H9 (cell line): ENCODE data around the gene GATD1. TPM values are rescaled to one million over a fixed set of nuclear protein-coding genes. Genes with fewer than 3 reads are reported as not detected.

Source experiments
- DNase-seq: peaks from one replicate; pipeline ENCODE4 v3.0.0-alpha.2; 2017
- H2AFZ ChIP-seq: one replicate; pipeline ENCODE4 v1.6.1; 2013; ENCODE audit warnings: mild to moderate bottlenecking, low read length, control low read depth, moderate library complexity
- H2AK5ac ChIP-seq: 2 replicates; pipeline ENCODE4 v1.6.1; 2013; ENCODE audit warnings: low read length, control low read depth, mixed read lengths; ENCODE audit not compliant: insufficient read length
- H2BK120ac ChIP-seq: one replicate; pipeline ENCODE4 v1.6.1; 2013; ENCODE audit warnings: low read depth, mild to moderate bottlenecking, low read length, control low read depth, inconsistent platforms; ENCODE audit not compliant: poor library complexity, severe bottlenecking
- H2BK12ac ChIP-seq: 2 replicates; pipeline ENCODE4 v1.6.1; 2013; ENCODE audit warnings: low read length, control low read depth, mixed read lengths, low read depth; ENCODE audit not compliant: insufficient read length
- H2BK15ac ChIP-seq: 2 replicates; pipeline ENCODE4 v1.6.1; 2013; ENCODE audit warnings: low read depth, low read length, control low read depth
- H2BK20ac ChIP-seq: one replicate; pipeline ENCODE4 v1.6.1; 2013; ENCODE audit warnings: low read depth, mild to moderate bottlenecking, low read length, control low read depth, inconsistent platforms; ENCODE audit not compliant: poor library complexity, severe bottlenecking
- H2BK5ac ChIP-seq: 2 replicates; pipeline ENCODE4 v1.6.1; 2013; ENCODE audit warnings: low read length, control low read depth, mixed read lengths; ENCODE audit not compliant: insufficient read length
- H3K14ac ChIP-seq: 2 replicates; pipeline ENCODE4 v1.6.1; 2013; ENCODE audit warnings: low read length, control low read depth; ENCODE audit not compliant: insufficient read depth
- H3K18ac ChIP-seq: 2 replicates; pipeline ENCODE4 v1.6.1; 2013; ENCODE audit warnings: low read depth, mild to moderate bottlenecking, mixed read lengths, low read length, control low read depth; ENCODE audit not compliant: insufficient read length
- H3K23ac ChIP-seq: 2 replicates; pipeline ENCODE4 v1.6.1; 2013; ENCODE audit warnings: low read length, control low read depth, mixed read lengths, low read depth; ENCODE audit not compliant: insufficient read length
- H3K23me2 ChIP-seq: 2 replicates; pipeline ENCODE4 v1.6.1; 2013; ENCODE audit warnings: low read depth, mild to moderate bottlenecking, mixed read lengths, low read length, control low read depth; ENCODE audit not compliant: insufficient read length, poor library complexity, severe bottlenecking
- H3K27ac ChIP-seq: 2 replicates; pipeline ENCODE4 v1.5.1; 2013; ENCODE audit warnings: low read length, control low read depth, mixed read lengths, low read depth; ENCODE audit not compliant: insufficient read length
- H3K27me3 ChIP-seq: 2 replicates; pipeline ENCODE4 v1.6.1; 2013; ENCODE audit warnings: low read length, control low read depth, inconsistent platforms; ENCODE audit not compliant: insufficient read depth
- H3K4ac ChIP-seq: 2 replicates; pipeline ENCODE4 v1.6.1; 2013; ENCODE audit warnings: low read depth, mild to moderate bottlenecking, control low read depth, inconsistent platforms, low read length, moderate library complexity
- H3K4me1 ChIP-seq: 2 replicates; pipeline ENCODE4 v1.6.1; 2013; ENCODE audit warnings: low read length, control low read depth, inconsistent platforms; ENCODE audit not compliant: insufficient read depth
- H3K4me2 ChIP-seq: 2 replicates; pipeline ENCODE4 v1.6.1; 2013; ENCODE audit warnings: low read length, control low read depth, mixed read lengths; ENCODE audit not compliant: insufficient read length, insufficient read depth
- H3K56ac ChIP-seq: 2 replicates; pipeline ENCODE4 v1.6.1; 2013; ENCODE audit warnings: low read depth, mild to moderate bottlenecking, mixed read lengths, low read length, control low read depth; ENCODE audit not compliant: insufficient read length
- H3K79me1 ChIP-seq: 2 replicates; pipeline ENCODE4 v1.6.1; 2013; ENCODE audit warnings: low read depth, mild to moderate bottlenecking, moderate library complexity, low read length, control low read depth, inconsistent platforms; ENCODE audit not compliant: insufficient read depth, poor library complexity, severe bottlenecking
- H3K79me2 ChIP-seq: 2 replicates; pipeline ENCODE4 v1.6.1; 2013; ENCODE audit warnings: low read length, control low read depth, inconsistent platforms; ENCODE audit not compliant: insufficient read depth
- H3K9ac ChIP-seq: 2 replicates; pipeline ENCODE4 v1.6.1; 2013; ENCODE audit warnings: low read length, control low read depth, mixed read lengths; ENCODE audit not compliant: insufficient read length; ENCODE audit errors: extremely low read depth
- H3K9me3 ChIP-seq: one replicate; pipeline ENCODE4 v1.6.1; 2013; ENCODE audit warnings: low read depth, low read length, inconsistent platforms; ENCODE audit not compliant: control insufficient read depth
- H3T11ph ChIP-seq: one replicate; pipeline ENCODE4 v1.6.1; 2013; ENCODE audit warnings: mild to moderate bottlenecking, low read length, control low read depth, inconsistent platforms
- H4K20me1 ChIP-seq: one replicate; pipeline ENCODE4 v1.6.1; 2013; ENCODE audit not compliant: control insufficient read depth, insufficient read length, insufficient read depth
- H4K5ac ChIP-seq: 2 replicates; pipeline ENCODE4 v1.6.1; 2013; ENCODE audit warnings: low read depth, mild to moderate bottlenecking, mixed read lengths, low read length, control low read depth; ENCODE audit not compliant: insufficient read length
- H4K8ac ChIP-seq: replicated peaks from 2 replicates; pipeline ENCODE4 v1.6.1; 2013; ENCODE audit warnings: low read length, control low read depth, mixed read lengths, low read depth; ENCODE audit not compliant: insufficient read length
- H4K91ac ChIP-seq: 2 replicates; pipeline ENCODE4 v1.6.1; 2013; ENCODE audit warnings: low read depth, mild to moderate bottlenecking, moderate library complexity, mixed read lengths, low read length, control low read depth; ENCODE audit not compliant: insufficient read length
- H3K27ac Mint-ChIP-seq, 3 experiments: 2 replicates in 2 of 3; 3 replicates in 1 of 3; pipeline ENCODE4 v1.8.0; 2020 to 2021; ENCODE audit warnings: mixed read lengths in 3 of 3, mild to moderate bottlenecking in 1 of 3, moderate library complexity in 1 of 3
- H3K27me3 Mint-ChIP-seq: 2 replicates; pipeline ENCODE4 v1.8.0; 2021; ENCODE audit warnings: low read depth, mild to moderate bottlenecking, moderate library complexity, mixed read lengths
- H3K36me3 Mint-ChIP-seq, 3 experiments: 2 replicates in 2 of 3; 3 replicates in 1 of 3; pipeline ENCODE4 v1.8.0; 2020 to 2021; ENCODE audit warnings: low read depth in 3 of 3, mixed read lengths in 3 of 3; ENCODE audit not compliant: insufficient read depth in 1 of 3
- H3K4me1 Mint-ChIP-seq, 2 experiments: 2 replicates each; pipeline ENCODE4 v1.8.0; 2020; ENCODE audit warnings: mixed read lengths in 2 of 2
- H3K4me3 Mint-ChIP-seq, 2 experiments: 2 replicates in 1 of 2; 3 replicates in 1 of 2; pipeline ENCODE4 v1.8.0; 2020 to 2021; ENCODE audit warnings: mild to moderate bottlenecking in 2 of 2, mixed read lengths in 2 of 2, moderate library complexity in 1 of 2
- H3K9me3 Mint-ChIP-seq, 2 experiments: 2 replicates in 1 of 2; 3 replicates in 1 of 2; pipeline ENCODE4 v1.8.0; 2020; ENCODE audit warnings: mild to moderate bottlenecking in 2 of 2, mixed read lengths in 2 of 2, moderate library complexity in 1 of 2
- CTCF ChIP-seq: fragments of 200-600 bp; sonication (generic); conservative IDR thresholded peaks from 3 replicates; pipeline ENCODE4 v1.8.0; 2021; ENCODE audit warnings: antibody characterized with exemption, mild to moderate bottlenecking
- WGBS: extraction: QIAGEN DNeasy Blood & Tissue Kit; methylation state at CpG from one replicate; pipeline ENCODE4 v1.1.7; 2013; ENCODE audit warnings: missing lambda C conversion rate, low lambda C conversion rate, mixed read lengths; ENCODE audit not compliant: insufficient read length; ENCODE audit errors: extremely low coverage; 5-methylcytosine and 5-hydroxymethylcytosine counted together
- total RNA-seq: library from RNA; stranded (reverse); gene quantifications from 2 replicates; pipeline ENCODE4 v1.2.1, GENCODE V29; 2021

GATD1 gene
- total RNA-seq, 1 experiment from 2014 or later, result 60.0 TPM

- Histone ChIP-seq H3T11ph (no peak overlapping the region), H4K20me1 (no peaks in the 10 kb centered on the region), H4K8ac (no peak overlapping the region), H3K4ac (no peak overlapping the region), H4K5ac (no peak overlapping the region), H3K9ac (no peak overlapping the region), H4K91ac (no peak overlapping the region), H3K23me2 (peaks cover 4% of the 10 kb centered on the region), H2BK12ac (no peak overlapping the region), H3K27ac (no peak overlapping the region), H2AFZ (no peak overlapping the region), H3K79me1 (no peaks in the 10 kb centered on the region), H3K56ac (no peak overlapping the region), H3K79me2 (no peaks in the 10 kb centered on the region), H2BK120ac (no peak overlapping the region), H2BK5ac (no peak overlapping the region), H2AK5ac (no peak overlapping the region), H3K23ac (no peak overlapping the region), H3K14ac (no peak overlapping the region), H3K18ac (no peak overlapping the region), H2BK15ac (no peak overlapping the region), H3K9me3 (no peaks in the 10 kb centered on the region), H2BK20ac (no peak overlapping the region), H3K4me2 (no peak overlapping the region), H3K4me1 (peaks cover 2% of the 10 kb centered on the region; the same call in 1 of the 2 replicates), H3K27me3 (no peaks in the 10 kb centered on the region)
- no peak for DNase-seq
- Mint-ChIP-seq H3K4me1 (peaks cover 14 to 35% of the 10 kb centered on the region in 2 experiments), H3K36me3 (peaks cover 3 to 14% (median 4%) of the 10 kb centered on the region in 3 experiments; a peak in 5 of 7 replicates), H3K27me3 (peaks cover 10% of the 10 kb centered on the region), H3K27ac (no peak overlapping the region), H3K4me3 (peak overlapping the region in 1 of 2 experiments; percentile 25; a peak in 1 of 5 replicates), H3K9me3 (no peaks in the 10 kb centered on the region)
- WGBS, result no CpG with 5 or more reads among the region's 28 CpGs
- TF ChIP-seq CTCF, result no peak
Observed at GRCh38 chr11:788009-788640, 10.8 kb upstream of the GATD1 start.
